Motor neuron (in vitro differentiated cells): ENCODE measurements around the gene SEPTIN5. TPM values are rescaled to one million over a fixed set of nuclear protein-coding genes. Genes with fewer than 3 reads are reported as not detected.

ENCODE experiments used
- ATAC-seq, 8 experiments: fragments of 200-7000 bp; cut with Tn5 transposase; replicated peaks in 6 of 8; 2 replicates each; pipeline ENCODE4 v1.8.0; 2021; ENCODE audit warnings: mild to moderate bottlenecking in 8 of 8, moderate library complexity in 8 of 8
- H3K27ac ChIP-seq, 2 donors: fragments of 250-450 bp; sonication (Bioruptor Pico); 2 replicates each; pipeline ENCODE4 v1.9.0; 2021; ENCODE audit warnings: antibody characterized with exemption in 2 of 2, mild to moderate bottlenecking in 2 of 2, moderate library complexity in 1 of 2
- H3K4me1 ChIP-seq, 2 donors: fragments of 250-450 bp; sonication (Bioruptor Pico); replicated peaks in 1 of 2; 2 replicates each; pipeline ENCODE4 v1.6.1; 2021; ENCODE audit warnings: antibody characterized with exemption in 2 of 2, mild to moderate bottlenecking in 2 of 2, moderate library complexity in 1 of 2
- H3K4me3 ChIP-seq, 5 donors: fragments of 250-450 bp; sonication (Bioruptor Pico); 2 replicates each; pipeline ENCODE4 v1.9.0; 2021; ENCODE audit warnings: antibody characterized with exemption in 5 of 5, mild to moderate bottlenecking in 5 of 5, moderate library complexity in 4 of 5
- WGBS, 10 experiments: fragments of 450-650 bp; shearing (Covaris generic); methylation state at CpG; one replicate each; pipeline ENCODE4 v1.0.0; 2022; 5-methylcytosine and 5-hydroxymethylcytosine counted together
- in situ Hi-C, 9 experiments: fragments of 400-800 bp; cut with MboI; loops; one replicate each; pipeline ENCODE4 v1.15.0; 2021; ENCODE audit warnings: low sequenced_read_pairs in 9 of 9, low pct_unique_long_range_greater_than_20kb in 2 of 9; ENCODE audit not compliant: unreplicated experiment in 9 of 9
- total RNA-seq, 8 experiments: library from RNA; unstranded; fragments of 300-600 nt; gene quantifications; 2 replicates each; pipeline versions ENCODE4 v1.2.3 to v1.2.4, GENCODE V29; 2022

The SEPTIN5 gene
- total RNA-seq, 8 experiments from 2014 or later: 10.4 to 70.3 (median 46.3) TPM

DNA sequence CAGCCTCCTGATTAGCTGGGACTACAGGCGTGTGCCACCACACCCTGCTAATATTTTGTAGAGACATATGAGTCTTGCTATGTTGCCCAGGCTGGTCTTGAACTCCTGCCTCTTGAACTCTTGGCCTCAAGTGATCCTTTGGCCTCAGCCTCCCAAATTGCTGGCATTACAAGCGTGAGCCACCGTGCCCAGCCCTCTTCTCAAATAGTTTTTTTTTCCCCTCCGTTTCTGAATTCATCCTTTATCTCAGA, 58.0 kb downstream of the SEPTIN5 start:
- Histone ChIP-seq H3K4me3 (no peak overlapping the region), H3K27ac (no peak overlapping the region), H3K4me1 (peaks cover 0 to 7% of the 10 kb centered on the region in 2 donors)
- WGBS, 10 experiments: 50 to 100% (median 79%) methylated on average over 1 to 2 of the region's 4 CpGs; no CpG with 5 or more reads in 7 of the 10 experiments
- in situ Hi-C loops: no loop called here
- no peak for ATAC-seq

Other genes with a start within 250 kb of the SEPTIN5 start
- 100 to 1,000 TPM in 1 of 8 experiments, 10 to 100 TPM in 7; 18.1 to 100 (median 51.4) TPM for gene UFD1, start 235.3 kb upstream of the SEPTIN5 start, total RNA-seq
- 10 to 100 TPM in 3 of 8 experiments, 1 to 10 TPM in 2, under 1 TPM in 3; 0.60 to 28.7 (median 1.2) TPM for gene CDC45, start 234.6 kb upstream of the SEPTIN5 start, total RNA-seq
- gene CLDN5, start 190.1 kb upstream of the SEPTIN5 start, total RNA-seq: 1 to 10 TPM in 2 of 8 experiments, under 1 TPM in 5, not detected in 1; 0.11 to 3.4 (median 0.31) TPM
- gene GP1BB, start 9.0 kb downstream of the SEPTIN5 start, total RNA-seq: 1 to 10 TPM in 7 of 8 experiments, not detected in 1; 2.0 to 7.4 (median 3.5) TPM
- gene TBX1, start 46.3 kb downstream of the SEPTIN5 start, total RNA-seq: 1 to 10 TPM in 2 of 8 experiments, under 1 TPM in 5, not detected in 1; 0.23 to 1.9 (median 0.57) TPM
- 1 to 10 TPM; 5.6 to 7.2 (median 6.4) TPM for gene GNB1L, start 140.4 kb downstream of the SEPTIN5 start, total RNA-seq
- gene RTL10, start 140.4 kb downstream of the SEPTIN5 start, total RNA-seq: 10 to 100 TPM; 10.5 to 13.9 (median 12.6) TPM
- gene COMT, start 227.3 kb downstream of the SEPTIN5 start, total RNA-seq: 10 to 100 TPM; 22.7 to 99.4 (median 40.8) TPM
- 10 to 100 TPM in 4 of 8 experiments, 1 to 10 TPM in 4; 2.4 to 33.9 (median 9.9) TPM for gene TXNRD2, start 227.3 kb downstream of the SEPTIN5 start, total RNA-seq